K562 (cell line): Measurements from ENCODE around the gene ORMDL2. TPM values are rescaled to one million over a fixed set of nuclear protein-coding genes. Genes with fewer than 3 reads are reported as not detected.

Experiments
- ARID3A ChIP-seq: IDR thresholded peaks from 2 replicates; pipeline ENCODE4 v1.6.1; 2012; ENCODE audit warnings: low read depth, low read length, improper control_type of control experiment, borderline replicate concordance
- CBFA2T3 ChIP-seq: fragments of 450-650 bp; IDR thresholded peaks from 2 replicates; pipeline ENCODE4 v1.6.1; 2017
- CEBPB ChIP-seq: fragments of 450-650 bp; IDR thresholded peaks from 2 replicates; pipeline ENCODE4 v1.6.1; 2016; ENCODE audit warnings: missing genetic modification characterization, missing compliant biosample characterization
- CEBPG ChIP-seq, 3 experiments: fragments of 200-800 bp in 1 of 3; sonication (Bioruptor generic) in 1 of 3; sonication (generic) in 1 of 3; formaldehyde crosslinking in 1 of 3; IDR thresholded peaks in 2 of 3; conservative IDR thresholded peaks in 1 of 3; 2 replicates each; pipeline versions ENCODE4 v1.6.1 to v1.8.0; 2016 to 2022; ENCODE audit warnings: missing compliant biosample characterization in 2 of 3, missing genetic modification characterization in 2 of 3, mild to moderate bottlenecking in 1 of 3, missing genetic modification reagents in 1 of 3
- ELF1 ChIP-seq: fragments of 200-800 bp; sonication (Bioruptor generic); IDR thresholded peaks from 2 replicates; pipeline ENCODE4 v1.6.1; 2016; ENCODE audit warnings: missing genetic modification characterization, missing compliant biosample characterization
- ESRRA ChIP-seq: fragments of 450-650 bp; IDR thresholded peaks from 2 replicates; pipeline ENCODE4 v1.6.1; 2014; ENCODE audit warnings: low read depth, mild to moderate bottlenecking, moderate library complexity, borderline replicate concordance
- GABPB1 ChIP-seq: sonication (generic); formaldehyde crosslinking; IDR thresholded peaks from 2 replicates; pipeline ENCODE4 v1.8.0; 2022; ENCODE audit warnings: mild to moderate bottlenecking, missing genetic modification reagents
- GATA2 ChIP-seq: sonication (generic); formaldehyde crosslinking; IDR thresholded peaks from 2 replicates; pipeline ENCODE4 v1.4.0; 2020; ENCODE audit warnings: mild to moderate bottlenecking, missing genetic modification reagents
- JUN ChIP-seq, 2 experiments: sonication (generic) in 1 of 2; formaldehyde crosslinking in 1 of 2; IDR thresholded peaks; 2 replicates each; pipeline versions ENCODE4 v1.6.1 to v1.8.0; 2012 to 2022; ENCODE audit warnings: borderline replicate concordance in 2 of 2, mild to moderate bottlenecking in 2 of 2, improper control_type of control experiment in 1 of 2, low read depth in 1 of 2, low read length in 1 of 2, missing genetic modification reagents in 1 of 2
- KLF16 ChIP-seq: IDR thresholded peaks from 2 replicates; pipeline ENCODE4 v1.6.1; 2016; ENCODE audit warnings: antibody characterized with exemption
- LCOR ChIP-seq: sonication (generic); formaldehyde crosslinking; IDR thresholded peaks from 2 replicates; pipeline ENCODE4 v1.8.0; 2022; ENCODE audit warnings: mild to moderate bottlenecking, missing genetic modification reagents
- LEF1 ChIP-seq: fragments of 450-650 bp; IDR thresholded peaks from 2 replicates; pipeline ENCODE4 v1.6.1; 2016; ENCODE audit warnings: mild to moderate bottlenecking
- MAFG ChIP-seq: fragments of 450-650 bp; conservative IDR thresholded peaks from 2 replicates; pipeline ENCODE4 v1.6.1; 2016; ENCODE audit warnings: missing genetic modification characterization, missing compliant biosample characterization
- MAFK ChIP-seq: IDR thresholded peaks from 2 replicates; pipeline ENCODE4 v1.6.1; 2011; ENCODE audit warnings: low read length, improper control_type of control experiment
- NFE2L1 ChIP-seq: fragments of 450-650 bp; IDR thresholded peaks from 2 replicates; pipeline ENCODE4 v1.6.1; 2016; ENCODE audit warnings: missing genetic modification characterization, low read depth, mild to moderate bottlenecking, missing compliant biosample characterization, moderate library complexity, borderline replicate concordance
- RBFOX2 ChIP-seq: fragments of 200-400 bp; formaldehyde crosslinking; IDR thresholded peaks from 2 replicates; pipeline ENCODE4 v1.6.1; 2017; ENCODE audit warnings: low read depth, mild to moderate bottlenecking, low read length, moderate library complexity
- SMARCA5 ChIP-seq: fragments of 450-650 bp; IDR thresholded peaks from 2 replicates; pipeline ENCODE4 v1.6.1; 2016
- SMARCC2 ChIP-seq: fragments of 450-650 bp; IDR thresholded peaks from 2 replicates; pipeline ENCODE4 v1.6.1; 2017; ENCODE audit warnings: antibody characterized with exemption, moderate library complexity, mild to moderate bottlenecking, low read depth
- TBL1XR1 ChIP-seq, 2 experiments: IDR thresholded peaks; 2 replicates each; pipeline ENCODE4 v1.6.1; 2012; ENCODE audit warnings: improper control_type of control experiment in 2 of 2, low read length in 2 of 2, mild to moderate bottlenecking in 1 of 2
- TEAD2 ChIP-seq: fragments of 450-650 bp; IDR thresholded peaks from 2 replicates; pipeline ENCODE4 v1.6.1; 2016; ENCODE audit warnings: missing genetic modification characterization, control low read depth, missing compliant biosample characterization
- TFAP4 ChIP-seq: sonication (generic); formaldehyde crosslinking; IDR thresholded peaks from 2 replicates; pipeline ENCODE4 v1.8.0; 2022; ENCODE audit warnings: missing genetic modification reagents, mild to moderate bottlenecking, moderate library complexity, borderline replicate concordance
- TOE1 ChIP-seq, 2 experiments: fragments of 450-650 bp in 1 of 2; sonication (generic) in 1 of 2; formaldehyde crosslinking in 1 of 2; IDR thresholded peaks; 2 replicates each; pipeline versions ENCODE4 v1.7.1 to v1.8.0; 2016 to 2022; ENCODE audit warnings: borderline replicate concordance in 2 of 2, mild to moderate bottlenecking in 2 of 2, antibody characterized with exemption in 1 of 2, inconsistent platforms in 1 of 2, low read depth in 1 of 2, missing genetic modification reagents in 1 of 2, moderate library complexity in 1 of 2
- ZBTB1 ChIP-seq: sonication (generic); formaldehyde crosslinking; IDR thresholded peaks from 2 replicates; pipeline ENCODE4 v1.8.1; 2023; ENCODE audit warnings: missing genetic modification reagents, low read depth, mild to moderate bottlenecking, borderline replicate concordance
- ZNF174 ChIP-seq: fragments of 250-450 bp; sonication (Bioruptor Pico); IDR thresholded peaks from 2 replicates; pipeline ENCODE4 v1.4.0; 2020; ENCODE audit warnings: mild to moderate bottlenecking
- ZNF444 ChIP-seq: fragments of 250-450 bp; sonication (Bioruptor Pico); IDR thresholded peaks from 2 replicates; pipeline ENCODE4 v1.4.0; 2020; ENCODE audit warnings: mild to moderate bottlenecking, moderate library complexity
- polyA plus RNA-seq, 8 experiments: library from polyadenylated mRNA; depleted of rRNA in 4 of 8; stranded (reverse) in 5 of 8; unstranded in 3 of 8; fragments of >200 nt; fragmentation: Nextera tagmentation in 2 of 8; fragmentation: Illumina TruSeq in 1 of 8; extraction: Ambion mirVana in 2 of 8; extraction: Trizol in 1 of 8; gene quantifications; 2 replicates each; pipeline versions ENCODE4 v1.2.1 to v1.2.3, GENCODE V29; 2011 to 2014; ENCODE audit warnings: inconsistent platforms in 1 of 8, missing spikeins in 1 of 8
- total RNA-seq, 7 experiments: library from RNA; depleted of rRNA in 6 of 7; stranded (reverse); fragments of >200 nt in 6 of 7; fragmentation: Illumina TruSeq in 2 of 7; extraction: Trizol in 2 of 7; gene quantifications; 2 replicates each; pipeline versions ENCODE4 v1.2.1 to v1.2.3, GENCODE V29; 2011 to 2021; ENCODE audit warnings: low replicate concordance in 1 of 7

ORMDL2 gene
- total and polyA plus RNA-seq, 9 of the 15 experiments (the other 6 are each of a cell fraction or from before 2014, with no cell fraction given) = 9.9 to 113 (median 34.4) TPM

- TF ChIP-seq CBFA2T3 (0 out of 2 replicates have a peak, but pooled peaks have one; percentile 21), ELF1 (tag) (peak; percentile 56; the same call in 1 of the 2 replicates), CEBPB (tag) (peak; percentile 99), CEBPG (CRISPR knock-in tag; IDR thresholded peaks at IDR 0.05) (peak; percentile 94), CEBPG (tag; conservative IDR thresholded peaks at IDR 0.05 in 1 of 2, IDR thresholded peaks at IDR 0.05 in 1 of 2) (peak; percentile 91 to 93), MAFK (peak; percentile 35; the same call in 1 of the 2 replicates), SMARCC2 (peak; percentile 77), ESRRA (no peak), ARID3A (0 out of 2 replicates have a peak, but pooled peaks have one; percentile 19), TFAP4 (peak; percentile 88), SMARCA5 (no peak), KLF16 (no peak), ZBTB1 (CRISPR knock-in tag) (no peak), ZNF444 (peak; percentile 68; the same call in 1 of the 2 replicates), MAFG (tag) (peak; percentile 28; the same call in 1 of the 2 replicates), LCOR (CRISPR knock-in tag) (0 out of 2 replicates have a peak, but pooled peaks have one; percentile 54), GATA2 (CRISPR knock-in tag) (no peak), TOE1 (IDR thresholded peaks at IDR 0.05; ENCODE audit: borderline replicate concordance) (0 out of 2 replicates have a peak, but pooled peaks have one; percentile 9), TOE1 (CRISPR knock-in tag; IDR thresholded peaks at IDR 0.05; ENCODE audit: borderline replicate concordance, low read depth) (peak; percentile 30; the same call in 1 of the 2 replicates), TEAD2 (tag) (no peak), GABPB1 (CRISPR knock-in tag) (no peak), JUN (IDR thresholded peaks at IDR 0.05; ENCODE audit: borderline replicate concordance, low read depth, low read length) (peak; percentile 94), JUN (CRISPR knock-in tag; IDR thresholded peaks at IDR 0.05; ENCODE audit: borderline replicate concordance) (no peak; the same call in 1 of the 2 replicates), NFE2L1 (tag) (no peak), RBFOX2 (peak; percentile 41; the same call in 1 of the 2 replicates), TBL1XR1 (IDR thresholded peaks at IDR 0.05; ENCODE audit: low read length in 2 of 2) (peak in 1 of 2 experiments; percentile 28; a peak in 1 of 4 replicates), LEF1 (peak; percentile 66; the same call in 1 of the 2 replicates), ZNF174 (CRISPR knock-in tag) (no peak)
These were observed 25.0 kb downstream of the ORMDL2 start, which contains the start of gene MMP19 (continued) for GRCh38 chr12:55842681-55843429.
